Measurements from ENCODE around the gene HEXIM2.

Gene HEXIM2

GRCh38 chr17:45144199-45145034 lies 17.3 kb upstream of the HEXIM2 start:
- DNase-seq (ENCODE audit: low read depth), result no peak

GRCh38 chr17:45145035-45145389 lies 16.7 kb upstream of the HEXIM2 start:
- no peak for DNase-seq (ENCODE audit: low read depth)

- no peak for DNase-seq (ENCODE audit: low read depth)
Measured at GRCh38 chr17:45146166-45146565, 15.5 kb upstream of the HEXIM2 start.

GRCh38 chr17:45146592-45146889 lies 15.1 kb upstream of the HEXIM2 start:
- DNase-seq (ENCODE audit: low read depth), result no peak

GRCh38 chr17:45146890-45147580 lies 14.6 kb upstream of the HEXIM2 start:
- DNase-seq (ENCODE audit: low read depth), result peak; percentile 53

- peak; percentile 67 for DNase-seq (ENCODE audit: low read depth)
Measured at GRCh38 chr17:45147581-45148182, 14.0 kb upstream of the HEXIM2 start.

- DNase-seq (ENCODE audit: low read depth), result peak; percentile 99
Measured at GRCh38 chr17:45148183-45149036, 13.3 kb upstream of the HEXIM2 start, which contains the start of gene HEXIM1. HEXIM1 (plus strand) TSS chr17:45148475; CDS start chr17:45149191, 716 bp downstream.

- DNase-seq (ENCODE audit: low read depth), result peak; percentile 61
Measured at GRCh38 chr17:45149037-45149668, 12.5 kb upstream of the HEXIM2 start.

GRCh38 chr17:45149669-45150664 lies 11.7 kb upstream of the HEXIM2 start:
- DNase-seq (ENCODE audit: low read depth), result no peak

GRCh38 chr17:45150911-45151809 lies 10.5 kb upstream of the HEXIM2 start:
- no peak for DNase-seq (ENCODE audit: low read depth)

GRCh38 chr17:45155029-45155428 lies 6.6 kb upstream of the HEXIM2 start:
- no peak for DNase-seq (ENCODE audit: low read depth)

GRCh38 chr17:45155483-45155882 lies 6.2 kb upstream of the HEXIM2 start:
- no peak for DNase-seq (ENCODE audit: low read depth)

- DNase-seq (ENCODE audit: low read depth), result no peak
Measured at GRCh38 chr17:45156242-45156641, 5.4 kb upstream of the HEXIM2 start.

- peak; percentile 42 for DNase-seq (ENCODE audit: low read depth)
Measured at GRCh38 chr17:45160447-45161287, 1.0 kb upstream of the HEXIM2 start.

- DNase-seq (ENCODE audit: low read depth), result no peak
Measured at GRCh38 chr17:45162025-45162687, 481 bp downstream of the HEXIM2 start.

GRCh38 chr17:45164734-45165269 lies 3.1 kb downstream of the HEXIM2 start:
- DNase-seq (ENCODE audit: low read depth), result no peak

- DNase-seq (ENCODE audit: low read depth), result no peak
Measured at GRCh38 chr17:45168991-45169752, 7.5 kb downstream of the HEXIM2 start.
